HG03280 (cell line): ENCODE data around the gene NAT16.
"Not testable (repeated sequence)": the region's sequence is repeated elsewhere in the genome, so short reads cannot be mapped to it uniquely, and the experiment has no call there.

Experiments
- ATAC-seq: cut with Tn5 transposase; IDR thresholded peaks from one replicate; pipeline ENCODE4 v1.9.1; 2021; ENCODE audit warnings: mild to moderate bottlenecking, moderate library complexity; ENCODE audit not compliant: unreplicated experiment

NAT16 gene

DNA sequence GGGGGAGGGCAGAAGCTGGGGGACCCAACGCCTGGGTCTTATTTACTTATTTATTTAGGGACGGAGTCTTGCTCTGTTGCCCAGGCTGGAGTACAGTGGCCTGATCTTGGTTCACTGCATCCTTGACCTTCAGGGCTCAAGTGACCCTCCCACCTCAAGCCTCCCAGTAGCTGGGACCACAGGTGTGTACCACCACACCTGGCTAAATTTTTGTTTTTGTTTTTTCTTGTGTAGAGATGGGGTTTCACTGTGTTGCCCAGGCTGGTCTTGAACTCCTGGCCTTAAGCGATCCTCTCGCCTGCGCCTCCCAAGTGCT, 22.5 kb upstream of the NAT16 start:
- ATAC-seq: no peak

DNA sequence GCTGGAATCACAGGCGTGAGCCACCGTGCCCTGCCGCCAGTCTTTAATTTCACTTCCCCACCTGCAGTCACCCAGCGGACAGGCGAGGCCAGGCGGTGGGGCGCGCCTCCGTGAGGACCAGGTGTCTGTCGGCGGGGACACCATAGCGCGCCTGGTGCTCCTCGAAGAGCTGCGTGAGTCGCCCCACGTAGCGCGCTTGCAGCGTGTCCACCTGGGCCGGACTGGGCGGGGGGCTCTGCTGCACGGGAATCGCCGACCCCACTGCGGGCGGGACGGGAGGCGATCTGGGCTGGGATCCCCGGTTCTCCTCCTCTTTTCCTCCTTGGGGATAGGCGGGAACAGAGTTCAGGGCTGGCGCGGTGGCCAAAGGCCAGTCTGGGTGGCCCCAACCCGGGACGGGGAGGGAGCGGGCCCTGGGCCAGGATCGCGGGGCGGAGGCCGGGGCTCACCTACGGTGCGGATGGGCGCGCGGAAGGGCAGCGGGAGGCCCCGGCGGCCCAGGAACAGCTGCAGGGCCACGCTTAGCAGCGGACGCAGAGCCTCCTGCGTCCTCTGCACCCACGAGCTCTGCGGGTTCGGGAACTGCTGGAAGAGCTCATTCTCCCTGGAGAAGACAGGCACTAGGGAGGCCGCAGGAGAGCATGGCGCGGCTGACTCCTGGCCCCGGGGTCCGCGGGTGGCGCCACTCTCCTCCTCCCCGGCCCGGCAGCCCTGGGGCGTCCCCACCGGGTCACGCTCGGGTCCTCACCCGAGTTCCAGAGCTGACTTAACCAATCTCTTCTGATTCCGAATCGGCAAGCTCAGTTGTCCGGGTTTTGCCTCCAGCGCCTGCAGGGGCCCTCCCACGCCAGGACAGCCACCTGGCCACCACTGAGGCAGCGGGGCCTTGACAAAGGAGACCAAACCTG, 21.9 kb upstream of the NAT16 start:
- ATAC-seq: no peak

GRCh38 chr7:101200862-101201599, 20.9 kb upstream of the NAT16 start, which contains the start of gene MOGAT3:
Gene MOGAT3 (minus strand): TSS chr7:101201036. CDS start chr7:101200854, 182 bp downstream.
- ATAC-seq: no peak

GRCh38 chr7:101200504-101200861, 20.4 kb upstream of the NAT16 start:
- no peak for ATAC-seq

- ATAC-seq: not testable (repeated sequence)
Measured at GRCh38 chr7:101199522-101199921, 19.4 kb upstream of the NAT16 start.

GRCh38 chr7:101198476-101198875, 18.4 kb upstream of the NAT16 start:
- ATAC-seq: no peak

DNA sequence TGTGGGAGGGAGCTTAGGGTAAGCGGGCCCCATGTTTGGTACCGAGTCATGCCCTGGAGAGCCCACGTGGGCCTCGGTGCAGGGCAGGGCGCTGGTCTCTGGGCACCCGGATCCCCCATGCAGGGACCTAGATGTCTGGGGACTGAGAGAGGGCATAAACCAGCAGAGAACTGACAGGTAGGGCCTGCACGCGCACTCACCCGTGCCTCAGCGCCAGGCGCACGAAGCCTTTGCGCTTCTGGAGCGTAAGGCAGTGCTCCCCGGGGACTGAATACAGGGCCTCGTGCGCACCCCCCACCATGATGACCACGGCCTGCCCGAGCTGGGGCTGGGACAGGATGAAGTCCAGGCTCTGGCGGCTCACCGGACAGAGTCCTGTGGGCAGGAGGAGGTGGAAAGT, 17.9 kb upstream of the NAT16 start:
- ATAC-seq: no peak

DNA sequence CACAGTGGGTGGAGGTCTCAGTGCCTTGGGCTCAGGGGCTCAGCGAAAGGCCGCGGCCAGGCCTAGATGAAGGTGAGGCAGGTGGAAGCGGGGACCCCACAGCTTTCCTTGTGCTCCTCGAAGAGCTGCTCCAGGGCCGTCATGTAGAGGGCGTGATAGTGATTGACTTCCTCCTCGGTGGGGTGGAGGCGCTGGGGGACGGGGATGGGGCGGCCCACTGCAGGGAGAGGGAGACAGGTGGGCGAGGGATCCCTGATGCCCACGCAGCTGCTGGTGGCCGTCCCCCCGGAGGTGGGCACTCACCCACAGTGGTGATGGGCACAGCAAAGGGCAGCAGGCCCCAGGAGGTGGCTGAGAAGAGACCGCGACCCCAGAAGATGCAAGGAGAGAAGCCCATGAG, 15.8 kb upstream of the NAT16 start:
- no peak for ATAC-seq

DNA sequence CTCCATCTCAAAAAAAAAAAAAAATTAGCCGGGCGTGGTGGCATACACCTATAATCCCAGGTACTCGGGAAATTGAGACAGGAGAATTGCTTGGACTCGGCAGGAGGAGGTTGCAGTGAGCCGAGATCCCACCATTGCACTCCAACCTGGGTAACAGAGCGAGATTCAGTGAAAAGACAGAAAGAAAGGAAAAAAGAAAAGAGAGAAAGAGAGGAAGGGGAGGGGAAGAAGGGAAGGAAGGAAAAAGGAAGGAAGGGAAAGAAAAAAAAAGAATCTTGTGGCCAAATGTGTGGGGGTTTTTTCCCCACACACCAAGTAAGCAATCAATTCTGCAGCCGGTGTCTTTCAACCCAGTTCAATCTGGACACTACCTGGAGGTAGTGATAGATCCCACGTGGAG, 9.0 kb upstream of the NAT16 start:
- no peak for ATAC-seq

- no peak for ATAC-seq
Measured at GRCh38 chr7:101186844-101187428, 6.8 kb upstream of the NAT16 start.

- no peak for ATAC-seq
Measured at GRCh38 chr7:101186194-101186593, 6.1 kb upstream of the NAT16 start.

DNA sequence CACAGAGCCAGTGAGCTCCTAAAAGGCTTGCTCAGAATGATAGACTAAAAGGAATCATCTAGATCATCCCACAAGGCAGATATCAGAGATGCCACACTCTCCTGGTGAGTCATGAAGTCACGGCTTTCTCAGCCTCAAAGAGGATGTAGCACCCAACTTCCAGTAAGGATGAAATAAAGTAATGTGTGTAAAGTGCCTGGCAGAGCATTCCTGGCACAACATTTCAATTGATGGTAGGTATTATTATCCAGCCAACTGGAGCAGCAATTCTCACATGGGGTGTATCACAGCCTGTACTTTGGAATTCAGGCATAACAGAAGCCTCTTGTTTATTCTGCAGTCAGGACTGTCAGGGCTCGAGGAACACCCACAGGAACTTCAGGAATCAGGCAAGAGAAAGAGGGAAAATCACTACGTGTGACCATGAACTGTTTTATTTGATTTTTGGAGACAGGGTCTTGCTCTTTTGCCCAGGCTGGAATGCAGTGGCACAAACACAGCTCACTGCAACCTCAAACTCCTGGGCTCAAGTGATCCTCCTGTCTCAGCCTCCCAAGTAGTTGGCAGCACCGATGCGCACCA, 5.3 kb upstream of the NAT16 start:
- ATAC-seq: no peak

DNA sequence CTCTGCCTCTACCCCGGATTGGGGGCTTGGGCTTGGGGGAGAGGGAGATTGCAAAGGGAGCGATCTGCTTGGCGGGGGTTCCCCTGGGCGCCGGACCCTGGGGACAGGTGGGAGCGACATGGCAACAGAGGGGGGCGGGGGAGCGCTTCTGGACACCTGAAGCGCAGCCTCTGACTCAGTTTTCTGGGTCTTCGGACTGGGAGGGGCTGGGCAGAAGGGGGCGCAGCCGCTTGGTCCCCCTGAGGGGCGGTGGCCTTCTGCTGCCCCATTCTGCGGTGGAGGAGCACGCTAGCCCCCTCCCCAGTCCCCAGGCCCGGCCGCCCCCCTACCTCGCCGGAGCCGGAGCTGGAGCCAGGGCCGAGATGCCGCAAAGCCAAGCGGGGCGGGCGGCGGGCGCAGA, 380 bp downstream of the NAT16 start:
- ATAC-seq: no peak

DNA sequence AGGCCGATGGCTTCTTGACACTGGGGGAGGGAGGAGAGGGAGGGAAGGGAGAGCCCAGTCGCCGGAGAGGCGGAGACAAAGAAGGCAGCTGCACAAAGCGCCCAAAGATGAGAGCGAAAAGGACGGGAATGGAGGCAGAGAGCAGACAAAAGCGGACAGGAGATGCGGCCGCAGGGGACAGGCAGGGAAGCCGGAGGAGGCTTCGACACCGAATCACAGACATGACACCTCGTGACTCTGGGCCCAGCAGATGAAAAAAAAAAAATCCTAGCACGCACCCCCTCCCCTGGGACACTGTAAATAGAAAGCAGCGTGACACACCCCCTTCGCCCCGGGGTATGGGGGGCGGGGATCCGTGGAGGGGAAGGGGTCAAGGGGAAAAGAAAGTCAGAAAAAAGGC, 976 bp downstream of the NAT16 start:
- ATAC-seq: no peak

DNA sequence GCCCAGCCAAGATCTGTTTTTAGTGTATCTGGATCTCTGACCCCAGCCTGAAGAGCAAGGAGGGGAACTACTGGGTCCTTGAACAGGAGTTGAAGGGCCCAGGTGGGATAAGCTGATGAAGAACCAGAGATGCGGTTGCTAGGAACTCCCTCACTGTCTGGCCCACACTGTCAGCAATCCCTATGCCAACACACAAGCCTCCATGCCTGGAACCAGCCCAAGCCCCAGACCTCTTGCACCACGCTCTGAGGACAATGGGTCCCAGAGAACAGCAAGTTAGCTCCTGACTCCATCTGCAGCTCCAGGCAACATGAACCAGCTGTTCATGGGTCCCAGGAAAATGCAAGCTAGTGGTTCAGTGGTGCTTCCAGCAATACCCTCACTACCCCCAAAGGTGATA, 2.4 kb downstream of the NAT16 start:
- ATAC-seq: no peak

DNA sequence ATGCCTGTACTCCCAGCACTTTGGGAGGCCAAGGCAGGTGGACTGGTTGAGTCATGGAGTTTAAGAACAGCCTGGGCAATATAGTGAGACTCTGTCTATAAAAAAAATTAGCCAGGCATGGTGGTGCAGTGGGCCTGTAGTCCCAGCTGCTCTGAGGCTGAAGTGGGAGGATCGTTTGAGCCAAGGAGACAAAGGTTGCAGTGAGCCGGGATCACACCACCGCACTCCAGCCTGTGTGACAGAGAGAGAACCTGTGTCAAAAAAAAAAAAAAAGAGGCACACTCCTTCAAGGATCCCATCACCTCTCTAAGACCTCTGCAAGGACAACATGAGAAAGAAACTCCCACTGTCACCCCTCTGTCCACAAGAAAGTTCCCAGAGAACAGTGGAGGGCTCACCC, 4.4 kb downstream of the NAT16 start:
- no peak for ATAC-seq

DNA sequence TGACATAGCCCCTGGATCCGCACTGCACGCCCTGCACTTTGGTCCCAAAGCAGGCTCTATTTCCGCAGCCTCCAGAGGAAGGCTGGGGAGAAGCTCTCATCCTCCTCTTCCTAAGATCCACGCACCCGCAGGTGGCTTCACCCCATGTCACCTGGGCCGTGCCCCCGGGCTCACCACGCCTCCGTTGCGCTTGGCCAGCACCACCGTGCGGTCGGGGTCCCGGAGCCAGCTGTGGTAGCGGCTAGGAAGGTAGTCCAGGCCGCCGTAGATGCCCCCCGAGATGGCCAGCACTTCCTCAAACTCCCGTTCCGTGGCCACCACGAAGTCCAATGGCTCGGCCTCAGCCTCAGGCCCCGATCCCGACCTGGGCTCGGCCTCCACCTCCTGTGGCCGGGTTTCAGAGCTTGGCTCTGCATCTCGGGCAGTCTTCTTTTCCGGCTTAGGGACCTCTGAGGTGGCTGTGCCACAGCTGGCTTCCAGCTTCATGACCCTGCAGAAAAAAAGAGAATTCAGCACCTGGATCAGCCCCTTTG, 5.7 kb downstream of the NAT16 start:
- no peak for ATAC-seq

DNA sequence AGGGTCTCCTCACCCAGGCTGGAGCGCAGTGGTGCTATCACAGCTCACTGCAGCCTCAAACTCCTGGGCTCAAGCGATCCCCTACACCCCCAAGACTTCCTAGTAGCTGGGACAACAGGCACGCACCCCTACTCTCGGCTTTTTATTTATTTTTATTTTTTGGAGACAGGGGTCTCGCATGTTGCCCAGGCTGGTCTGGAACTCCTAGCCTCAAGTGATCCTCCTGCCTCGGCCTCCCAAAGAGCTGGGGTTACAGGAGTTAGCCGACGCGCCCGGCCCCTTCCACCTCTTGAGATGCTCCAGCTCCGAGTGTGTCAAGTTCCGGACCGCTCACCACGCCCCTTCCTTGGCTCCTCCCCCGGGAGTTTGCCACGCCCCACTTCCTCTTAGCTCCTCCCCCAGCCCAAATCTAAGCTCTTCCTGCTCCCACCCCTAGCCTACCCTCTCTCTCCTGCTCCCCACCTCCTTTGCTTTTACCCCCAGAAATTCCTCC, 6.3 kb downstream of the NAT16 start:
- peak; percentile 66 for ATAC-seq

DNA sequence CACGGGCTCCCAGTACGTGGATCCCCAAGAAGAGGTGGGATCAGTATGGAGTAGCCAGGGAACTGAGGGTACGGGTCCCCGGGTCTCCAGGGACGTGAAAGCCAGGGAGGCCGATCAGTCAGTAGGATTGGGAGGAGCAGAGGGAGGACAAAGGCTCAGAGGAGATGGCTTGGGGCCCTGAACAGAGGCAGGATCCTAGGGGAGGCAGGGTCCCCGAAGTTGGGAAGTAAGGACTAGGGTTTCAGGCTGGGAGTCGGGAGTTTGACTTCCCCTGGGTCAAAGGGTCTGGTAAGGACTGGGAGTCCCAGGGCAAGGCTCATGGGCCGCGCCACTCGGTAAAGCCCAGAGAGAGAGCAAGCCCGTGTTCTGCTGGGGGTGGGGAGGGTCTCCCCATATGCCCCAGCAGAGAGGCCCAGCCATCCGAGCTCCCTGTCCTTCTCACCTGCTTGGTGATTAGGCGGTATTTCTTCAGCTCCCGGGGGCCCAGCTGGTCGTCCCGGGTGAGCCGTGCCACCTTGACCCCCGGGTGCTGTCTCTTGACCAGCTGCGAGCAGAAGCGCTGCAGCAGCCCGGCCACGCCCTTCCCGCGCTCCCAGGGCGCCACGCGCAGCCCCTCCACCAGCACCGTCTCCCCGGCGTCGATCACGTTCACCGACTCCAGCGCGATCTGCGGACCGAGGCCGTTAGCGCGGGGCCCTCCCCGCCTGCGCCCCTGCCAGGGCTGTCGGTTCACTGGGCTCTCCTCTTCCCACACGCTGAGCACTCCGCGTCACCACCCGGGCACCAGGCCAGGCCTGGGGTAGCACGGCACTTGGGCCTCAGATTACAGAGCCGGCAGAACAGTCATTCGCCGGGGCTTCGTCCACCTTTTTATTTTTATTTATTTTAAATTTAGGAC, 7.0 kb downstream of the NAT16 start:
- no peak for ATAC-seq
